HEK293 (cell line): ENCODE measurements around the gene EXOSC2.

Experiments used
- KLF16 ChIP-seq: fragments of 450-650 bp; formaldehyde crosslinking; IDR thresholded peaks from 2 replicates; pipeline ENCODE4 v1.5.1; 2017; ENCODE audit warnings: missing biosample characterization, missing genetic modification characterization
- YY1 ChIP-seq: fragments of 450-650 bp; formaldehyde crosslinking; IDR thresholded peaks from 2 replicates; pipeline ENCODE4 v1.5.1; 2018; ENCODE audit warnings: missing biosample characterization, missing genetic modification characterization
- ZBTB21 ChIP-seq: fragments of 450-650 bp; formaldehyde crosslinking; IDR thresholded peaks from 2 replicates; pipeline ENCODE4 v1.5.1; 2017; ENCODE audit warnings: missing biosample characterization, missing genetic modification characterization
- ZBTB7A ChIP-seq: fragments of 450-650 bp; formaldehyde crosslinking; IDR thresholded peaks from 2 replicates; pipeline ENCODE4 v1.5.1; 2016; ENCODE audit warnings: low read depth, missing biosample characterization, missing genetic modification characterization
- ZNF394 ChIP-seq: fragments of 450-650 bp; formaldehyde crosslinking; IDR thresholded peaks from 2 replicates; pipeline ENCODE4 v1.5.1; 2016; ENCODE audit warnings: missing biosample characterization, missing genetic modification characterization, mild to moderate bottlenecking, moderate library complexity, borderline replicate concordance
- ZNF501 ChIP-seq: fragments of 450-650 bp; formaldehyde crosslinking; IDR thresholded peaks from 2 replicates; pipeline ENCODE4 v1.5.1; 2016; ENCODE audit warnings: missing biosample characterization, missing genetic modification characterization
- ZNF792 ChIP-seq: fragments of 450-650 bp; formaldehyde crosslinking; IDR thresholded peaks from 2 replicates; pipeline ENCODE4 v1.5.1; 2016; ENCODE audit warnings: missing biosample characterization, missing genetic modification characterization
- TF ChIP-seq, protein P1 (sequence below): fragments of 450-650 bp; formaldehyde crosslinking; IDR thresholded peaks from 2 replicates; pipeline ENCODE4 v1.5.1; 2016; ENCODE audit warnings: missing biosample characterization, missing genetic modification characterization
- TF ChIP-seq, protein P2 (sequence below): fragments of 450-650 bp; formaldehyde crosslinking; IDR thresholded peaks from 2 replicates; pipeline ENCODE4 v1.5.1; 2016; ENCODE audit warnings: missing biosample characterization, missing genetic modification characterization

DNA sequence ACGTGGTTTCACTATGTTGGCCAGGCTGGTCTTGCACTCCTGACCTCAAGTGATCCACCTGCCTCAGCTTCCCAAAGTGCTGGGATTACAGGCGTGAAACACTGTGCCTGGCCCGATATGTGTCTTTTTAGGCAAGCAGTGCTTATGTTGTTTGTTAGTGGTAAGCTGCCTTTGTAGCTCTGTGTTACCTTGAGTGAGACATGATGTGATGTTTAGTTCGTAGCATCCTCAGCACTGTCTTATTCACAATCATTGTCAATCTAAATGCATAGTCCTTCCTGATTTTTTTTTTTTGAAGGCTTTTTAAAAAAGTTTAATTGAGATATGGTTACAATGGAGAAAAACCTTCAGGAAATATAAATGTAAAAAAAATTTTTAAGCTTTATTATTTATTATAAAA lies 45.5 kb downstream of the EXOSC2 start:
- TF ChIP-seq, protein P1, sequence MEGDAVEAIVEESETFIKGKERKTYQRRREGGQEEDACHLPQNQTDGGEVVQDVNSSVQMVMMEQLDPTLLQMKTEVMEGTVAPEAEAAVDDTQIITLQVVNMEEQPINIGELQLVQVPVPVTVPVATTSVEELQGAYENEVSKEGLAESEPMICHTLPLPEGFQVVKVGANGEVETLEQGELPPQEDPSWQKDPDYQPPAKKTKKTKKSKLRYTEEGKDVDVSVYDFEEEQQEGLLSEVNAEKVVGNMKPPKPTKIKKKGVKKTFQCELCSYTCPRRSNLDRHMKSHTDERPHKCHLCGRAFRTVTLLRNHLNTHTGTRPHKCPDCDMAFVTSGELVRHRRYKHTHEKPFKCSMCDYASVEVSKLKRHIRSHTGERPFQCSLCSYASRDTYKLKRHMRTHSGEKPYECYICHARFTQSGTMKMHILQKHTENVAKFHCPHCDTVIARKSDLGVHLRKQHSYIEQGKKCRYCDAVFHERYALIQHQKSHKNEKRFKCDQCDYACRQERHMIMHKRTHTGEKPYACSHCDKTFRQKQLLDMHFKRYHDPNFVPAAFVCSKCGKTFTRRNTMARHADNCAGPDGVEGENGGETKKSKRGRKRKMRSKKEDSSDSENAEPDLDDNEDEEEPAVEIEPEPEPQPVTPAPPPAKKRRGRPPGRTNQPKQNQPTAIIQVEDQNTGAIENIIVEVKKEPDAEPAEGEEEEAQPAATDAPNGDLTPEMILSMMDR (tag by site-specific recombination) = no peak
- no peak for TF ChIP-seq ZNF792 (tag by site-specific recombination)
- no peak for TF ChIP-seq YY1
- TF ChIP-seq ZNF501 = no peak
- TF ChIP-seq KLF16 (tag by site-specific recombination) = no peak
- no peak for TF ChIP-seq ZBTB7A (tag by site-specific recombination)
- no peak for TF ChIP-seq ZNF394
- no peak for TF ChIP-seq ZBTB21 (tag by site-specific recombination)
- TF ChIP-seq, protein P2, sequence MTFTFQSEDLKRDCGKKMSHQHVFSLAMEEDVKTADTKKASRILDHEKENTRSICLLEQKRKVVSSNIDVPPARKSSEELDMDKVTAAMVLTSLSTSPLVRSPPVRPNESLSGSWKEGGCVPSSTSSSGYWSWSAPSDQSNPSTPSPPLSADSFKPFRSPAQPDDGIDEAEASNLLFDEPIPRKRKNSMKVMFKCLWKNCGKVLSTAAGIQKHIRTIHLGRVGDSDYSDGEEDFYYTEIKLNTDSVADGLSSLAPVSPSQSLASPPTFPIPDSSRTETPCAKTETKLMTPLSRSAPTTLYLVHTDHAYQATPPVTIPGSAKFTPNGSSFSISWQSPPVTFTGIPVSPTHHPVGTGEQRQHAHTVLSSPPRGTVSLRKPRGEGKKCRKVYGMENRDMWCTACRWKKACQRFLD (tag by site-specific recombination) = no peak
